GM21360 (cell line): ENCODE data around the gene DYRK1B.
"Not testable (repeated sequence)": the region's sequence is repeated elsewhere in the genome, so short reads cannot be mapped to it uniquely, and the experiment has no call there.

ENCODE experiments used
- ATAC-seq: cut with Tn5 transposase; IDR thresholded peaks from one replicate; pipeline ENCODE4 v1.9.1; 2021; ENCODE audit warnings: mild to moderate bottlenecking, moderate library complexity; ENCODE audit not compliant: unreplicated experiment

DYRK1B gene

DNA sequence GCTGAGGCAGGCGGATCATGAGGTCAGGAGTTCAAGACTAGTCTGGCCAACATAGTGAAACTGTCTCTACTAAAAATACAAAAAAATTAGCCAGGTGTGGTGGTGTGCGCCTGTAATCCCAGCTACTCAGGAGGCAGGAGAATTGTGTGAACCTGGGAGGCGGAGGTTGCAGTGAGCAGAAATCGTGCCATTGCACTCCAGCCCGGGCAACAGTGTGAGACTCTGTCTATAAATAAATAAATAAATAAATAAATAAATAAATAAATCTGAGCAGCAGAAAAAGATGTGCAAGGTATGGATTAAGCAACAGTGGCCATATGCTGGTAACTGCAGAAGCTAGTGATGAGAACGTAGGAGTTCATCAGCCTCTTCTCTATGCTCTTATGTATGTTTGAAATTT is 19.9 kb downstream of the DYRK1B start:
- ATAC-seq, result not testable (repeated sequence)

DNA sequence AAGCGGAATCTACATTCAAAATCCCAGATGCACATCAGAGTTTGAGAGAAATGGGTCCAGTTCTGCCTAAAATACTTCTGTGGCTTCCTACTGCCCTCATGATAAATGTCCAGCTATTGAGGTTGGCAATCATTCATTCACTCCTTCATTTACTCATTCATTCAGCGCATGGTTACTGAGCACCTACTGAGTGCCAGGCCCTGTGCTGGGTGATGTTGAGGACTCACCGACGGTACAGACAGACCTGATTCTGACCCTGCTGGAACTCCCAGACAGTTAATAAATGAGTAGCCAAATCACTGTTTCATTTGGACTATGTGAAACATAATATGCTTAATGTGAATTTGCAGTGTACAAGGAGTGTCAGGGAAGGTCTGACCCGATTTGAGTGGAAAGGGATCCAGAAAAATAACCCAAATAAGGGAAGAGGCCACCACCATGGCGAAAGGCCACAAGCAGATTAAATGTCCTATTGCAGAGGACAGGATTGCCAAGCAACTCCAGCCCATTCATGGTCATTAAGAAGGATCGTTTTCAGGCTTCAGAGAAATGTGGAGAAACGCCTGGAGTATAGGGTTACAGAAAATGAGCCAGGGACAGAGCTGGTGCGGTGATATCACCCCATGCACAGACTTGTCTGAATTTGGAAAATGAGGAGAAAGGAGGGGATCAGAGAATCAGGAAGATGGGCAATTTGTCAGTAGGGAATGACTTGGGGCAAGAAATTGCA is 20.5 kb downstream of the DYRK1B start:
- no peak for ATAC-seq

DNA sequence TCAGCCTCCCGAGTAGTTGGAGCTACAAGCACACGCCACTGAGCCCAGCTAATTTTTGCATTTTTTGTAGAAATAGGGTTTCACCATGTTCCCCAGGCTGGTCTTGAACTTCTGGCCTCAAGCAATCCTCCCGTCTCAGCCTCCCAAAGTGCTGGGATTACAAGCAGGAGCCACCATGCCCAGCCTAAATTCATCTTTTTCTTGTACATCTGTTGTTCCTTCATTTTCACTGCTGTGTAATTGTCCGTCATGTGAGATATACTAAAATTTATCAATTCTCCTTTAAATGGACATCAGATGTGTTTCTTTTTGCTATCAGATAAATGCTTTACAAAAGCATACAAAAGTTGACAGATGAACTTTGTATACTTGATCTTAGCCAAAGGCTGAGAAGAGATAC is 22.9 kb downstream of the DYRK1B start:
- ATAC-seq, result no peak

DNA sequence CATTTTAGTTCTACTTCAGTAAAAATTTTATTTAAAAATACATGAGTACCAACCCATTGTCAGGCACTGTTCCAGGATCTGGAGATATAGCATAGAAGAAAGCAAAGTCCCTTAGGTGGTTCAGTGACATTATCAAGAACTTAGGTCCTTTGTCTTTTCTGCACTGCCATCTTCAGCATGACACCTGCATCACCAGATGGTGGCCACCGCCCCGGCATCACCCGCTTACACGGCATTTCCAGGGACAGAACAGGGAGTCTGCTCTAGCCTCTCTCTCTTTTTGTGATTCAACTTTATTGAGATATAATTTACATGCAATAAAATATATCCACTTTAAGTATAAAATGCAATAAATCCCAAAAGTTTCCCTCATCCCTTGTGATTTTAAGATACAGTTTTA is 23.5 kb downstream of the DYRK1B start:
- no peak for ATAC-seq

DNA sequence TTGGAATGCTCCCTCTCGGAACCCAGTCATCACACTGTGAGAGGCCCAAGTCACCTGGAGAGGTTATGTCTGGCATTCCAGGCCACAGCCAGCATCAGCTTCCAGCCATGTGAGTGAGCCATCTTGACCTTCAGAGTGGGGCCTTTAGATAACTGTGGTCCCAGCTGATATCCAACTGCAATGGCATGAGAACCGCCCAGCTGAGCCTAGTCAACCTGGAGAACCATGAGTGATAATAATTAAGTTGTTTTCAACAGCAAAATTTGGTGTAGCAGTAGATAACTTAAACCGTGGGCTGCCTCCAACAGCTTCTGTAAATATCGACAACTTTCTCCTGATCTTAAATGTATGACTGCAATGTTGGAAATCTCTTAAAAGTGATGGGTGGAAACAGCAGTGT is 24.6 kb downstream of the DYRK1B start:
- ATAC-seq, result no peak

DNA sequence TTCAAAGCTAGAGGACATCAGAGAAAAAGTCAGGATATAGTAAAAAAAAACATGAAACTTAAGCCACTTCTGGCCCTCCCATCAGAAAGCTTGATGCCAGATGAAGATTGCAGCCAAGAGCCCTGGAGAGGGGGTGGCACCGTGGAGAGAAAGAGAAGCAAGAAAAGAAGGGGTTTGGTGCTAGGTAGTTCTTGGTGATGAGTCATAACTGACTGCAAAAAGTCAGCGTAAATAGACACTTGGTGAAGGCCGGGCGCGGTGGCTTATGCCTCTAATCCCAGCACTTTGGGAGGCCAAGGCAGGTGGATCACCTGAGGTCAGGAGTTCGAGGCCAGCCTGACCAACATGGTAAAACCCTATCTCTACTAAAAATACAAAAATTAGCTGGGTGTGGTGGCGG is 25.3 kb downstream of the DYRK1B start:
- not testable (repeated sequence) for ATAC-seq

DNA sequence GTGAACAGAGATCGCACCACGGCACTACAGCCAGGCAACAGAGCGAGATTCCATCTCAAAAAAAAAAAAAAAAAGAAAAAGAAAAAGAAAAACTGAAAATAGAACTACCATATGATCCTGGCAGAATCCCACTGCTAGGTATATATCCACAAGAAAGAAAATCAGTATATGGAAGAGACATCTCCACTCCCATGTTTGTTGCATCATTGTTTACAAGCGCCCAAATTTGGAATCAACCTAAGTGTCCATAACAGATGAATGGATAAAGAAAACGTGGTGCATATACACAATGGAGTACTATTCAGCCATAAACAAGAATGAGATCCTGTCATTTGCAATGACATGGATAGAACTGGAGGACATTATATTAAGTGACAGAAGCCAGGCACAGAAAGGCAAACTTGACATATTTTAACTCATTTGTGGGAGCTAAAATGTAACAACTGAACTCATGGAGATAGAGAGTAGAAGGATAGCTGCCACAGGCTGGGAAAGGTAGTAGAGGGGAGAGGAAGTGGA is 26.1 kb downstream of the DYRK1B start:
- ATAC-seq, result no peak

DNA sequence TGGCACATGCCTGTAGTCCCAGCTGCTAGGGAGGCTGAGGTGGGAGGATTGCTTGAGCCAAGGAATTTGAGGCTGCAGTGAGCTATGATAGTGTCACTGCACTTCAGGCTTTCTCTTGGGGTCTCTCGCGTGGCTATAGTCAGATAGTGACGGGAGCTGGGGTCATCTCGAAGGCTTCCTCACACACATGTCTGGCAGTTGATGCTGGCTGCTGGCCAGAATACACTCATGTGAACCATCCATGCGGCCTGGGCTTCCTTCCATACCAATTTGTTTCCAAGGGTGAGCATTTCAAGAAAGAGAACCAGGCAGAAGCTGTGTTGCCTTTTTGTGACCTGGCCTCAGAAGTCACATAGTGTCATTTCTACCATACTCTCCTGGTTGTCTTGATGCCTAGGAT is 28.9 kb downstream of the DYRK1B start:
- ATAC-seq, result no peak

DNA sequence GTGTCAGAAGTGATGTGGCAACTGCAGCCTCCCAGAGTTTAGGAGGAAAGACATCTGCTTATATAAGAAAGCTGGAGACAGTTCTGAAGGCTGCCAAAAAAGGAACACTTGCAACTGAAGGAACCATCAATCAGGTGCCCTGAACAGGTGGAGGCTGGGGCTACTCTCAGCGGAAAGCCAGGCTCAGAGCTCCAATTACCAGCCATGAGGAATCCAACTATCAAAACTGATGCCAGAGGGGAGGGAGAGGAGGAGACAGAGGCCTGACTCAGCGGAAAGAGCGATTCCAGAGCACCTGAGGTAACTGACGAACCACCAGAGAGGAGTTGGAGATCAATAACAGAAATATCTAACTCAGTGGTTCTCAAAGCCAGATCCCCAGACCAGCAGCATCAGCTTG is 31.0 kb downstream of the DYRK1B start:
- ATAC-seq, result no peak

DNA sequence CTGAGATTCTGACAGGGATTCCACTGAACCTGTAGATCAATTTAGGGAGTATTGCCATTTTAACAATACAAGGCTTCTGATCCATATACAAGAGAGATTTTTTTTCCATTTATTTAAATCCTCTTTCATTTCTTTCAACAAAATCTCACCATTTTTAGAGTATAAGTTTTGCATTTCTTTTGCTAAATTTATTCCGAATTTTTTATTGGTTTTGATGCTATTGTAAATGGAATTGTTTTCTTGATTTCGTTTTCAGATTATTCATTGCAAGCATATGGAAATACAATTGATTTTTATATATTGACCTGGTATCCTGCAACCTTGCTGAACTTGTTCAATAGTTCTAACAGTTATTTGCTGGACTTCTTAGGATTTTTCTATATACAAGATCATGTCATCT is 36.9 kb downstream of the DYRK1B start:
- no peak for ATAC-seq

DNA sequence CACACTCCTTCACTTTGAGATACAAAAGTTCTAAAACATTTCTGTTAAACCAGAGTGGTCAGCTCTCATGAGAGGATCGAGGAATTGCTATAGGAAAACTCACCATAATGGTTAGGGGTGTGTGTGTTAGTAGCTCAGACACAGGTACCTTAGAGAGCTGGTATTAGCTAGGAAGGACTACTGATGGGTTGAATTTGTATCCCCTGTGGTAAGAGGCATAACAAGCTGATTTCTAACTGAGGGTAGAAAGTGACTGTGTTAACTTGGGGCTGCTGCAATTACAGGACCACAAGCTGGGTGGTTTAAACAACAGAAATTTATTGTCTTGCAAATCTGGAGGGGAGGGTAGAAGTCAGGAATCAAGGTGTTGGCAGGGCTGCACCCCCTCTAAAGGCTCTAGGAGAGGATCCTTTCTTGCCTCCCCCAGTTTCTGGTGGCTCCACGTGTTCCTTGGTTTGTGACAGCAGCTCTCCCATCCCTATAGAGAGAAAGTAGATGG is 37.9 kb downstream of the DYRK1B start:
- no peak for ATAC-seq

DNA sequence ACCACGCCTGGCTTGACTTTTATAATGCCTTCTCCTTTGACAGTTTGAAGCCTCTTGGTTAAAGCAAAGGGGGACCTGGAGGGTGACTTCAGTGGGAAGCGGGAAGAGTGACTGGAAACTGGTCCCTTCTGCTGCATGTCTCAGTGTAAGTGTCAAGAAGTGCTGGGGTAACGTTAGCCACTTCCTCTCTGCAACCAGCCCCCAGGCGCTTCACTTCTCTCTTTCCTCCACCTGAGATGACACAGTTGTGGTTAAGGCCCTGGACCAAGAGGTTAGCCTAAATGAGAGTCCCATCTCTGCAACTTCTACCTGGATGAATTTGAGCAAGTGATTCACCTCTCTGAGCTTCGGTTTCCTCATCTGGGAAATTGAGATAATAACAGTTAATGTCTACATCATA is 39.0 kb downstream of the DYRK1B start:
- no peak for ATAC-seq

DNA sequence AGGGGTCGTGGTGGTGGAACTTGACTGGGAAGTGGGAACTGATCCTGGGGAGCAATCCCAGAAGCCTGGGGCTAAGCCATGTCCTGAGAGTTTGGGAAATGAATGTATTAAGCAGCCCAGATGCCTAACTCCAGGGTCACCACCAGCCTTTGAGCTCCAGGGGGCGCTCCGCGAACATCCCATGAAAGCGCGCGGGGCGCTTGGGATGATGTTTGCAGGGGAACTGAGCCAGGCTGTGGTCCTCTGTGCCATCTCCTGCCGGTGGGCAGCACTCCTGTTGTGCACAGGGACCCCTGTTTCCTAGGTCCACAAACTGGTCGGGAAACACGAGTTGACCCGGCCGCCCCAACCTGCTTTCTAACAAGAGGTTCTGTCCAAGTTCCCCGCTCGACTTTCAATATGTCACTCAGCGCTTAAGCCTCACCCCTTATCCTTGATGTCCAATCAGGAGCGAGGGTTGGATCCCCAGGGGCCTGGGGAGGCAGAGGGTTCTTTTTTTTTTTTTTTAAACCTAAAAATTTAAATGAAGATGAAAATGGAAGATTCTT is 40.9 kb downstream of the DYRK1B start:
- no peak for ATAC-seq

DNA sequence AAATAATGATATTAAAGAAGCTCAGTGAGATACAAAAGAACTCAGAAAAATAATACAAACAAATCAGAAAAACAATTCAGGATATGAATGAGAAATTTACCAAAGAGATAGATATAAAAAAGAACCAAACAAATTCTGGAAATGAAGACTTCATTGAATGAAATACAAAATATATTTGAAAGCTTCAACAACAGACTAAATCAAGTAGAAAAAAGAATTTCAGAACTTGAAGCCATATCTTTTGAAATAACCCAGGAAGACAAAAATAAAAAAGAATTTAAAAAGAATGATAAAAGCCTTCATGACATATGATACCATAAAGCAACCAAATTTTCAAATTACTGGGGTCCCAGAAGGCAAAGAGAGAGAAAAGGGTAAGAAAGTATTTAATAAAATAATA is 45.7 kb downstream of the DYRK1B start:
- ATAC-seq, result no peak

DNA sequence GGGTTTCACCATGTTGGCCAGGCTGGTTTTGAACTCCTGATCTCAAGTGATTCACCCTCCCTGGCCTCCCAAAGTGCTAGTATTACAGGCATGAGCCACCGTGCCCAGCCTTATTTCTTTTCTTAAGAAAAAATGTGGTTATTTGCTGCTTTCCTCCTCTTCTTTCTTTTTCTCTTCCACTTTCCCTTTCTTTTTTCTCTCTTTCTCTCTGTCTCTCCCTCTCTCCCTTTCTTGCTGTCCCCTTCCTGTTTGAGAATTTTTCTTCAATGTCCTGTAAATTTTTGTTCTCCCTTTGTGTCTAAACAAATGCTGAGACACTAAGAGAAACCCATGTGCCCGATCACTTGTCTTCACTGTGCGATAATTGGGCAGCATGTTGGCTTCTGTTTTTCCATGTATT is 53.1 kb downstream of the DYRK1B start:
- ATAC-seq, result no peak

DNA sequence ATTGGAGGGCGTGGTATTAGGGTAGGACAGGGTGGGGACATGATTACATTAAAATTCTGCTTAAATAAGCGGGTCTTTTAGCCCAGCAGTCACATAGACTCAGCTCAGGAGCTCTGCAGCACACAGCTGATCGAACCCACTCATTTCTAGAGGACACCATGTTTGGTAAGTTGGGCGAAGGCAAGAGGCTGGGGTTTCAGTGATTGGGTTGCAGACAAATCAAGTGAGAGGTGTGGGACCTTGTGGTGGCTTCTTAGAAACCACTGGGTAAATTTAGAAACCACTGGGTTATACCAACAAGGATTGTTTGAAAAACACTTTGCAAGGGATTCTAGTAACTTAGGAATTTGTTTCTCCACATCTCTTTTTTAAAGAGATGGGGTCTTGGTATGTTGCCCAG is 55.2 kb downstream of the DYRK1B start, which contains the start of gene LEUTX:
LEUTX (plus strand) TSS at position 92 of the 400 bp plus-strand sequence; CDS start at position 159, 67 bp downstream.
- ATAC-seq, result no peak
